Measurements from ENCODE around the gene URGCP. TPM values are rescaled to one million over a fixed set of nuclear protein-coding genes. Genes with fewer than 3 reads are reported as not detected.

URGCP gene
- total and polyA plus RNA-seq, 2 experiments from 2014 or later, result 7.2 to 13.2 TPM

- no peak overlapping the region for H3K4me2 ChIP-seq
- no peak overlapping the region for H3K27ac ChIP-seq (ENCODE audit: low read depth)
- no peak overlapping the region for H3K4me3 ChIP-seq
- H4K20me1 ChIP-seq (replicated peaks; ENCODE audit: insufficient read depth), result no peaks in the 10 kb centered on the region; the same call in 1 of the 2 replicates
- 0 out of 2 replicates have a peak, but pooled peaks cover 10% of the 10 kb centered on the region for H3K9me2 ChIP-seq (ENCODE audit: insufficient read depth)
- peaks cover 18% of the 10 kb centered on the region for H3K27me3 ChIP-seq (ENCODE audit: insufficient read depth)
- no peak overlapping the region for H2AFZ ChIP-seq
- H3K27ac Mint-ChIP-seq, result no peak overlapping the region
- TF ChIP-seq EZH2phosphoT487 (IDR thresholded peaks at IDR 0.05; ENCODE audit: unreplicated experiment) (no peak), JUNB (IDR thresholded peaks at IDR 0.05; ENCODE audit: unreplicated experiment) (no peak), ETS1 (IDR thresholded peaks at IDR 0.05) (no peak), STAT1 (IDR thresholded peaks at IDR 0.05; ENCODE audit: unreplicated experiment) (no peak), ZNF331 (CRISPR knock-in tag; IDR thresholded peaks at IDR 0.05; ENCODE audit: low read depth) (no peak), POLR2AphosphoS5 (IDR thresholded peaks at IDR 0.05; ENCODE audit: low read depth) (no peak), ZNF114 (CRISPR knock-in tag; IDR thresholded peaks at IDR 0.05) (no peak), ZNF462 (CRISPR knock-in tag; IDR thresholded peaks at IDR 0.05) (no peak), EZH2 (IDR thresholded peaks at IDR 0.05; ENCODE audit: low read depth, unreplicated experiment) (no peak), CREB1 (CRISPR knock-in tag; IDR thresholded peaks at IDR 0.05; ENCODE audit: low read depth) (no peak), NANOG (IDR thresholded peaks at IDR 0.05; ENCODE audit: borderline replicate concordance) (no peak)
- TF ChIP-seq, protein P1, sequence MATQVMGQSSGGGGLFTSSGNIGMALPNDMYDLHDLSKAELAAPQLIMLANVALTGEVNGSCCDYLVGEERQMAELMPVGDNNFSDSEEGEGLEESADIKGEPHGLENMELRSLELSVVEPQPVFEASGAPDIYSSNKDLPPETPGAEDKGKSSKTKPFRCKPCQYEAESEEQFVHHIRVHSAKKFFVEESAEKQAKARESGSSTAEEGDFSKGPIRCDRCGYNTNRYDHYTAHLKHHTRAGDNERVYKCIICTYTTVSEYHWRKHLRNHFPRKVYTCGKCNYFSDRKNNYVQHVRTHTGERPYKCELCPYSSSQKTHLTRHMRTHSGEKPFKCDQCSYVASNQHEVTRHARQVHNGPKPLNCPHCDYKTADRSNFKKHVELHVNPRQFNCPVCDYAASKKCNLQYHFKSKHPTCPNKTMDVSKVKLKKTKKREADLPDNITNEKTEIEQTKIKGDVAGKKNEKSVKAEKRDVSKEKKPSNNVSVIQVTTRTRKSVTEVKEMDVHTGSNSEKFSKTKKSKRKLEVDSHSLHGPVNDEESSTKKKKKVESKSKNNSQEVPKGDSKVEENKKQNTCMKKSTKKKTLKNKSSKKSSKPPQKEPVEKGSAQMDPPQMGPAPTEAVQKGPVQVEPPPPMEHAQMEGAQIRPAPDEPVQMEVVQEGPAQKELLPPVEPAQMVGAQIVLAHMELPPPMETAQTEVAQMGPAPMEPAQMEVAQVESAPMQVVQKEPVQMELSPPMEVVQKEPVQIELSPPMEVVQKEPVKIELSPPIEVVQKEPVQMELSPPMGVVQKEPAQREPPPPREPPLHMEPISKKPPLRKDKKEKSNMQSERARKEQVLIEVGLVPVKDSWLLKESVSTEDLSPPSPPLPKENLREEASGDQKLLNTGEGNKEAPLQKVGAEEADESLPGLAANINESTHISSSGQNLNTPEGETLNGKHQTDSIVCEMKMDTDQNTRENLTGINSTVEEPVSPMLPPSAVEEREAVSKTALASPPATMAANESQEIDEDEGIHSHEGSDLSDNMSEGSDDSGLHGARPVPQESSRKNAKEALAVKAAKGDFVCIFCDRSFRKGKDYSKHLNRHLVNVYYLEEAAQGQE (IDR thresholded peaks at IDR 0.05; ENCODE audit: unreplicated experiment), result no peak
- TF ChIP-seq, protein P2, sequence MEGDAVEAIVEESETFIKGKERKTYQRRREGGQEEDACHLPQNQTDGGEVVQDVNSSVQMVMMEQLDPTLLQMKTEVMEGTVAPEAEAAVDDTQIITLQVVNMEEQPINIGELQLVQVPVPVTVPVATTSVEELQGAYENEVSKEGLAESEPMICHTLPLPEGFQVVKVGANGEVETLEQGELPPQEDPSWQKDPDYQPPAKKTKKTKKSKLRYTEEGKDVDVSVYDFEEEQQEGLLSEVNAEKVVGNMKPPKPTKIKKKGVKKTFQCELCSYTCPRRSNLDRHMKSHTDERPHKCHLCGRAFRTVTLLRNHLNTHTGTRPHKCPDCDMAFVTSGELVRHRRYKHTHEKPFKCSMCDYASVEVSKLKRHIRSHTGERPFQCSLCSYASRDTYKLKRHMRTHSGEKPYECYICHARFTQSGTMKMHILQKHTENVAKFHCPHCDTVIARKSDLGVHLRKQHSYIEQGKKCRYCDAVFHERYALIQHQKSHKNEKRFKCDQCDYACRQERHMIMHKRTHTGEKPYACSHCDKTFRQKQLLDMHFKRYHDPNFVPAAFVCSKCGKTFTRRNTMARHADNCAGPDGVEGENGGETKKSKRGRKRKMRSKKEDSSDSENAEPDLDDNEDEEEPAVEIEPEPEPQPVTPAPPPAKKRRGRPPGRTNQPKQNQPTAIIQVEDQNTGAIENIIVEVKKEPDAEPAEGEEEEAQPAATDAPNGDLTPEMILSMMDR (conservative IDR thresholded peaks at IDR 0.05; ENCODE audit: low read depth in 2 of 2), result no peak
- no peak overlapping the region for H3K4me3 Mint-ChIP-seq
- H3K36me3 ChIP-seq (ENCODE audit: insufficient read depth), result no peaks in the 10 kb centered on the region; the same call in 1 of the 2 replicates
- H3K27me3 Mint-ChIP-seq (ENCODE audit: insufficient read depth, low read depth, poor library complexity), result peaks cover 16% of the 10 kb centered on the region
- no peaks in the 10 kb centered on the region; the same call in 2 of the 3 replicates for H3K4me1 Mint-ChIP-seq
- H3K79me2 ChIP-seq (replicated peaks; ENCODE audit: insufficient read depth), result no peaks in the 10 kb centered on the region
- peaks cover 20% of the 10 kb centered on the region for H3K9me3 Mint-ChIP-seq
- ATAC-seq (no peak), DNase-seq (ENCODE audit: low spot score) (no peak)
- H3K4me1 ChIP-seq (ENCODE audit: insufficient read depth), result no peaks in the 10 kb centered on the region; the same call in 1 of the 2 replicates
- H3F3A ChIP-seq (replicated peaks; ENCODE audit: low read depth), result no peaks in the 10 kb centered on the region; the same call in 1 of the 2 replicates
- H3K36me3 Mint-ChIP-seq (ENCODE audit: low read depth), result peaks cover 24% of the 10 kb centered on the region
Observed at GRCh38 chr7:43921423-43921822, 15.0 kb upstream of the URGCP start.

All from GM23338 (cell line).